ENCODE results near the gene LRRC75A.
"Not testable (repeated sequence)": the region's sequence is repeated elsewhere in the genome, so short reads cannot be mapped to it uniquely, and the experiment has no call there.

LRRC75A gene

DNA sequence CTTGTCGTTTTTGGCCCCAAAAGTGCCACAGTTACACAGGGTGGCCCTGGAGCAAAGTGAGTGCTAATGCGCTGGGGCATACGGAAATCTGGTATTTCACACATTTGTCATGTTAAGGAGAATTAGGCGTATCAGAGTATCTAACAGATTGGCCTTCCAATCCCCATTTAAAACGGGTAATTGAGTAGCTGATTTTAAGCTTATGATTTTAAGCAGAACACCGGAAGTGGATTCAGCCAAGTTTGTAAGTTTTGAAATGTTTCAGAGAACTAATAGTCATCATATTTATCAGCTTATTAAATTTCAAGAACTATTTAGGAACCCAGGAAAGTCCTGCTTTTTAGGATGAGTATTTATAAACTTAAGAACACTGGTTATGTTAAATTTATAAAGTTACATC is 19.5 kb downstream of the LRRC75A start:
- no peak for DNase-seq (ENCODE audit: low spot score)

DNA sequence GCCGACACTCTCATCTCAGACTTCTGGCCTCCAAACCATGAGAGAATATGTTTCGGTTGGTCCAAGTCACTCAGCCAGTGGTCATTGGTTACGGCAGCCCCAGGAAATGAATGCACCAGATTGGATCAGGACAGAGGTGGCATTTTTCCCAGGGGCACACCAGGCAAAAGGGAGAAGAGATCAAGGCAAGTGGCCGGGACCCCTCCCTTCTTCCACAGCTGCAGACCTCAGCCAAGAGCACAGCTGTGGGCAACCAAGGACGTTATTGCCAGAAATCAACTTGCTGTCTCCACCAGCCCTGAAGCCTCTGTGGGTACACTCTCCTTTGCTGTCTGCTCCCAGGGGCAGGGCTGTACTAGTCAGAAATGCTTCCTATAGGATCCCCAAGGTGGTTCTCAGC is 20.7 kb downstream of the LRRC75A start:
- DNase-seq (ENCODE audit: low spot score), result no peak

DNA sequence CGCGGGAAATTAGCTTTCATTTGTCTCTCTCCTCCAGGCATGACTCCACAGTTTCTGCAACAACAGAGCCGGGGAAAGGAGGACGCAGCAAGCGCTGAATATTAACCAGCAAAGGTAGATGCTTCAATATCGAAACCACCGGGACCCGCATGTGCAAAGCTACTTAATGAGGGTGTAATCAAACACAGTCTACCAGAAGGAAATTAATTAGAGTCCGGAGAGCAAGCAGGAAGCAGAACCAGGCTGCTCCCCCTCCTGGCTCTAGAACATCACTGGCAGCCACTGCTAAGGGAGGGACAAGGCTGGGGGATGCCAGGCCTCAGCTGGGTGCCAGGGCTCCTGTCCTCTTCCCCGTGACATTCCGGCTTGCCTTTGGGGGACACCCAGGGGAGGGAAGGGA is 21.7 kb downstream of the LRRC75A start:
- DNase-seq (ENCODE audit: low spot score), result no peak

DNA sequence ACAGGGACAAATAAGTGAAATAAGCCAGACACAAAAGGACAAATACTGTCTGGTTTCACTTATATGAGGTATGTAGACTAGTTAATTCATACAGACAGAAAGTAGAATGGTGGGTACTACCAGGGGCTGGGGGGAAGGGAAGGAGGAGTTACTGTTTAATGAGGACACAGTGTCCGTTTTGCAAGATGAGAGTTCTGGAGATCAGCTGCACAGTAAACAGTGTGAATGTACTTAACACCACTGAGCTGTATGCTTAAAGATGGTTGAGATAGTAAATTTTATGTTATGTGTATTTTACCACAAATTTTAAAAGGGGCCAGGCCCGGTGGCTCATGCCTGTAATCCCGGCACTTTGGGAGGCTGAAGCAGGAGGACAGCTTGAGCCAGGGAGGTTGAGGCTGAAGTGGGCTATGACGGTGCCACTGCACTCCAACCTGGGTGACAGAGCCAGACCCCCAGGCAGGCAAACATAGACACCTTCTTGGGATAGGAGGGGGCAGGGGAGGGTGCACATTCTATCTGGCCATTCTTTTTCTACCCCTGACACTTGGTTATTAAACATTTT is 23.5 kb downstream of the LRRC75A start:
- no peak for DNase-seq (ENCODE audit: low spot score)

DNA sequence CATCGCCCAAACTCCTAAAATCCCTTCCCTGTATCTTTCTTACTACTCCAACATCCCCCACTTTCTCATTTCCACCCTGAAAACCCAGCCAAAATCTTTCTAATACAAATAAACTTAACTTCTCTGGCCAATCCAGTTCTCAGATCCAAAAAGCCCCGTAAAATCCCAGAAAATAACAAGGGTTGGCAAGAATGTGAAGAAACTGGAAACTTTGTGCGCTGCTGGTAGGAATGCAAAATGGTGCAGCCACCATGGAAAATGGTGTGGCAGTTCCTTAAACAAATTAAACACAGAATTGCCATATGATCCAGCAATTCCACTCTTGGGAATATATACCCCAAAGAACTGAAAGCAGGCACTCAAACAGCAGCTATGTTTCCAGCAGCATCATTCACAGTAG is 24.1 kb downstream of the LRRC75A start:
- no peak for DNase-seq (ENCODE audit: low spot score)

DNA sequence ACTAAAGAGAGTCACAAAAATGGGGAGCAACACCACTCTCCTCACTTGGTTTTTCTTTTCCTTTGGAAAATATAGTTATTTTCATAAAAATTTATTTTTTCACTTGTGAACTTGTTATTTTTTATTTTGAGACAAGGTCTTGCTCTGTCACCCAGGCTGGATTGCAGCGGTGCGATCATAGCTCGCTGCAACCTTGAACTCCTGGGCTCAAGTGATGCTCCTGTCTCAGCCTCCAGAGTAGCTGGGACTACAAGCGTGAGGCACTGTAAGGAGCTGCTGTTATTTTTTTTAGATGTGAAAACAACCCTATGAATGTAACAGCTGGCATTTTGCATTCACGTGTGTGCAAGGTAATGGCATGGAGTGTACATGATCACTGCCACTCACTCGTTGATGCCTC is 24.9 kb downstream of the LRRC75A start:
- no peak for DNase-seq (ENCODE audit: low spot score)

DNA sequence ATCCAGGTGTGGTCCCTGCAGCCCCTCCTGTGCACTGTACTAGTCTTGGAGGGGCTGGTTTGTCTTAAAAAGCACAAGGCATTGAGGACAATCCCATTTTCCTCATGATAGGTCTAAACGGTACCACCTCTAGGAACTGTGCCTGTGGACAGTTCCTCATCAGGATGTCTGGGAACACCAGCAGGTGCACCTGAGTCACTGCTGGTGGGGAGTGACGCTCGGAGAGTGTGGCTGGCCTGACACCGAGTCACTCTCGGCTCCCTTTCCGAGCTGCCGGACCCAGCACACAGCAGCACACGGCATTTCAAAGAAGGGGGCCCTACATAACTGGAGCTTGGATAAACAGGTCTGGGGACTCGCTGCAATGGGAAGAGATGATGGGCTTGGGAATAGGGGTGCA is 25.6 kb downstream of the LRRC75A start:
- no peak for DNase-seq (ENCODE audit: low spot score)

DNA sequence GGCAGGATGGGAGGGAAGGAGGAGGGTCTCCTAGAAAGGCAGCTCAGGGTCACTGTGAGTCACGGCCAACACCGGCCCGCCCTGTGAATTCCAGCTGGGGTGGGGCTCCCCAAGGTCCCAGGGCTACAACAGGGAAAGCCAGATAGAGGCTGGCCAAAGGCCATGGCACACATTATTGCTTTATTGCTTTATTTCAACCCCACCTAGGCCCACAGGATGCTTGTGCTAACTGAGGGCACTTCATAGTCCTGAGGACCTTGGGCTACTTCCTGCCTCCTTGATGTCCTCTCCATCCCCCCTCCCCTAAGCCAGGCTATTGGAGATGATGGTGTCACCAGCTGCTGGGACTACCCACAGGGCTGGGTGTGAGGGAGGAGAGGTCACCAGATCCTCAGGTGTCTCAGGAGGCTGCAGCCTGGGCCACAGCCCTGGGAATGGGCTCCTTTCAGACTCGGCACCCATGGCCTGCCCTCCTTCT is 26.1 kb downstream of the LRRC75A start:
- no peak for DNase-seq (ENCODE audit: low spot score)

DNA sequence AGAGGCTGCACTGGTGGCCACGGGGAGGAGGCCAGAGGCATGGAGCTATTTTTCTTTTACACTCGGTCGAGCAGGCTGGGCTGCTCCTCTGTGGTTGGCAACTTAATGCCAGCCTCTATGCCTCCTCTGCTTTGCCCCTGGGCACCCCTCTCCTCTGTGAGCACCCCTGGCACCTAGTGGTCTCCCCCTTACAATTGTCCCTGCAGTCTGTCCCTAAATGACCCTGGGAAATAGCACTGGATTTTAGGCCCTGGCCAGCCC is 27.0 kb downstream of the LRRC75A start:
- no peak for DNase-seq (ENCODE audit: low spot score)

DNA sequence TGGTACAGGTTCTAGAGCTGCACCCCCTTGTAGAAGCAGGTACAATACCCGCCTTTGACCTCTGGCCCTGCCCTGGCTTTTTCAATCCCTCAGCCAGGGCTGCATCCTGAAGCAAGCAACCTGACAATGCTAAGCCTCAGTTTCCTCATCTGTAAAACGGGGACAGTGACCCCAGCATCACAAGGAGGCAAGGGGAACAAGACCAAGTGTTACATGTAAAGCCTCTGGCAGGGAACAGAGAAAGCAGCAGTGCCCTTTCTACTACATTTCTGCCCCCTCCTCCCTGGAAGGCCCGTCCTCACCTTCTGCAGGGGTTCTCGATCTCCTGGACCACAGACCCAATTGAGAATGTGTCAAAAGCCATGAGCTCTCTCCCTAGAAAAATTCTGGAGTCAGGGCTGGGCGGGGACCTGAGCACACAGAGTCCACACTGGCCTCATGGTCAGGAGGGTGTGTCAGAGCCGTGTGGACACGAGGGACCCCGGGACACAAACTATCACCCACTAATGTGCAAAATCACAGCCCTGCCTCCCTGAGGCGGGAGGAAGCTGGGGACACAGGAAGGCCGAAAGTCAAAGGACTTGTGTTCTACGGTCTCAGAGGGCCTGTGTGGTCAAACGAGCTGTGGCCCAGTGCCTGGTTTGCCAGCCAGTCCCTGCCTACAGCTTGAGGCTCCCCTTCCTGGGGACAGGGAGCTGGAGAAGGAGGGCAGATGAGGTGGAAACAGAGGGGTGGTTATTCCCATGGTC is 27.5 kb downstream of the LRRC75A start:
- no peak for DNase-seq (ENCODE audit: low spot score)

DNA sequence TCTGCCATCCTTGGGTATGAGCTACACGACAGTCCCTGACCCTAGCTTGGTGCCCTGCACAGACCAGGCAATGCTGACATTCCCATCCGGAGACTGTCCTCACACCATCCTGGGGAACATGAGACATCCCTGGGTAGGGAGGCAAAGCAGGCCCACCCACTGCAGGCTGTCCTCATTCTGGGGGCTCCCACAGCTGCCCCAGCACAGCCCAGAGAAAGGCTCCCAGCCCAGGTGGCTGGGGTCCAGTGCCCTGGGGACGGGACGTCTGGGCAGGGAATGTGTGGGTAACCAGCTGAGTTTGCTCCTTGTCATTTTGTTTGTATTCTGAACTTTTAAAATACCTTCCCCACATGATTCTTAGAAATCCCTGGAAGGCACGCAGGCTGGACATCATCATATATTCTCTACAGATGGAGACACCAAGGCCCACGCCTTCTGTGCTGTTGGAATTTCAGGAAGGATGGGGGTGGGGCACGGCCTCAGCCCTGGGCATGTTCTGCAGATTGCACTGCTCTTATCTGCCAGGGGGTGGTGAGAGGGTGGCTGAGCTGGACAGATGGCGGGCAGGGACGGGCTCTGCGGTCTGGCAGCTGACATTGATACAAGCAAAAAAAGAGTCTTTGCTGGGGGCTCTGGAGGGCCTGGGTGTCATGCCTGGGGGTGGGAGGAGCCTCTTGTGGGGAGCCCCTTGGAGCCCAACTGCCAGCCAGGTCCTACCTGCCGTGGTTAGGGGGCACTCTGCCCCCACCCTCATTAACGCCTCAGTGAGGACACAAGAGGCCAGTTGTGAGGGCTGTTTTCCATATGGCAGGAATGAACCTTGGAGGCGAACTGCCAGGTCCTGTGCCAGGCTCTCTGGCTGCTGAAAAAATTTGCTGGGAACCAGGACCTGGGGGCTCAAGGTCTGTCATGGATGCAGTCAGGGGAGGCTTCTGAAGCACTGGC is 28.4 kb downstream of the LRRC75A start:
- no peak for DNase-seq (ENCODE audit: low spot score)

DNA sequence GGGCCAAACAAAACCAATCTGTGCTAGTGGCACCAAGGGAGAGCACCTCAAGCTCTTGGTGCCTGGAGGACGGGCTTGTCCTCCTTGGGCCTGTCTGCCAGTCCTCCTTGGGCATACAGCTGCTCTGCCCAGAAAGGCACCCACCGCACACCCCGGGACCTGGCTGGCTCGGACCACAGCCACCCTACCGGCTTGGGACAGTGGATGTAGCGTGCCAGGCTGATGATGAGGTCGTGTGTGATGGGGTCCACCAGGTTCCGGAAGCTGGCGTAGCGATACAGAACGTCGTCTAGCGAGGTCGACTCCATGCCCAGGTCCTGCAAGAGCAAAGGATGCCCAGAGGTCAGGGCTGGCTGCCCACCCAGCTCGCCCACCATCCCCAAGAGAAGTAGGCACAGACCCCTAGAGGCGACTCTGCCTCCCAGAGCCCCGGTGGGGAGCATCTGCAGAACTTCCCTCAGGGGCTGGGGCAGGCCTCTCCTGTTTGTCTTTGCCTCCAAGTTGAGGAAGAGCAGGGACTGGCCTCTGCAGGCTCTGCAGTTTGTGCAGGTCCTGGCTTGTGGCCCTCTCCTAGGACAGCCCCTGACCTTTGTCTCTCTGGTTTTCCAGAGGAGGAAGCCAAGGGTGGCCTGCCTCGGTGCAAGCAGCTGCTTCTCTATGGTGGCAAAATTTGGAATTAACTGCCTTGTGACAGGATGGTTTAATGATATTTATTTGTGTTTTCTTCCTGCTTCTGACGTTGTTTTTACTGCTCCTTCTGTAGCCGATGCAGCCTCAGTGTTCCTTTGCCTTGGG is 29.7 kb downstream of the LRRC75A start:
- DNase-seq (ENCODE audit: low spot score), result no peak

DNA sequence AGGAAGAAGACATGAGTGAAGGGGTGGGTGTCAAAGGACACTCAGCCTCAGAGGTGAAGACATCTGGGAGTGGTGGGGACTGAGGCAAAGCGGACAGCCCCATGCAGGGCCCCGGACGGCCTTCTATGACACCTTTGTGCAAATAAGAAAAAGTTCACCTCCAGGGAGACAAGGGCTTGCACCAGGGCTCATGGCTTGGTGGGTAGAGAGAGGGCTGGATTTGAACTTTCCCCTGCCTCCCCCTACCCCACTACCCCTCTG is 30.5 kb downstream of the LRRC75A start:
- DNase-seq (ENCODE audit: low spot score), result no peak

DNA sequence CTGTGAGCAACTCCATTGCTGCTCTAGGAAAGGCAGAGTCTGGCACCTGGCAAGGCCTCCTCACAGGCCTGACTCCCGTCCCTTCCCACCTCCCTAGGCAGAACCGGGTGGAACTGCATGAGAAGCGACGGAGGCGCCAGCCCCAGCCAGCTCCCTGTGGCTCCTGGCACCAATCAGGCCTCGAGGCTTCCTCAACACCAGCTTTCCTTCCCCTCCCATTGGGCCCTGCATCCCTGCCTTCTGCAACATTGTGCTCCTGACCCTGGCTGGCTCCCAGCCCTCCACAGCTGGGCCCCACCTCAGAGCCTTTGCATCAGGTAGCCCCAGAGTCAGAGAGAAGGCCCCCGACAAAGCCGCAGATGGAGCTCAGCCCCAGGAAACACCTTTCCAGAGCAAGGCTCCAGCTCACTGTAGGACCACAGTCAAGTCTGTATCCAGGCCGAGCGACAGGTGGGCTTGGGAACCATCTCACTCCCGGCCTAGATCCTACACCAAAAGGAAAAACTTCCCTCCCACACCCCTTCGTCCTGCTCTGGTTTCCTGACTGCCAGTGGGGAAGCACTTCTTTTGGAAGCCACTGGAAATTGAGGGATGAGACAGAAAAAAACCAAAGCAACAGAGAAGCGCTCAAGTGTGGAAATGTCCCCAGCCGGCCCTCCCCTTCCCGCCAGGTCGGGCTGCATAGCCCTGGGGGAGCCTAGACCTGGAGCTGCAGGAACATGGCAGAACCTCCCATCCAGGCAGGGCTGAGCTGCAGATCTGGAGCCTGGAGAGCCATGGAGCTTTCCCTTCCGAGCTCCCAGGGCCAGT is 31.0 kb downstream of the LRRC75A start:
- DNase-seq (ENCODE audit: low spot score), result no peak

DNA sequence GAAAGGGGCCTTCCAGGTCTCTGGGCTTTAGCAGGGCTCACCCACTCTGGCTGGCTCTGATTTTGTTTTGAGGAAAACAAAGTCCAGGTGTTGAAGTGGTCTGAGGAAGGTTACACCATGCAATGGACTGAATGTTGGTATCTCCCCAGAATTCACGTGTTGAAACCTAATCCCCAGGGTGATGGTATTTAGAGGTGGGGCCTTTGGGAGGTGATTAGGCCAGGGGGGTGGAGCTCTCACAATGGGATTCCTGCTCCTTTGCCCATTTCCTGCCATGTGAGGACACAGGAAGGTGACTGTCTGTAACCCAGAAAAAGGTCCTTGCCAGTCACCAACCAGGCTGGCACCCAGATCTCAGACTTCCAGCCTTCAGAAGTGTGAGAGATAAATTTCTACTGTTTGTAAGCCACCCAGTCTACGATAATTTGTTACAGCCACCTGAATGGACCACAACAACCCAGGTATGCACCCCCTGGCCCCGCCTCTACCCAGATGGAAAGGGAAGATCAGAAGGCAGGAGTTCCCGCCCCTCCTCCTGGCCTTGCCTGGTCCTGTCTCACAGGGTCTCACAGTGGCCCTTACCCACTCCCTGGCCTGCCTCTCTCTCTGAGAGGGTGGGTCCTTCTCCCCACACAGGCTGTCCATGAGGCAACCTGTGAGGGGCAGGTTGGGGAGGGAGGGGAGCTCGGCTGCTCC is 32.0 kb downstream of the LRRC75A start:
- DNase-seq (ENCODE audit: low spot score), result no peak

DNA sequence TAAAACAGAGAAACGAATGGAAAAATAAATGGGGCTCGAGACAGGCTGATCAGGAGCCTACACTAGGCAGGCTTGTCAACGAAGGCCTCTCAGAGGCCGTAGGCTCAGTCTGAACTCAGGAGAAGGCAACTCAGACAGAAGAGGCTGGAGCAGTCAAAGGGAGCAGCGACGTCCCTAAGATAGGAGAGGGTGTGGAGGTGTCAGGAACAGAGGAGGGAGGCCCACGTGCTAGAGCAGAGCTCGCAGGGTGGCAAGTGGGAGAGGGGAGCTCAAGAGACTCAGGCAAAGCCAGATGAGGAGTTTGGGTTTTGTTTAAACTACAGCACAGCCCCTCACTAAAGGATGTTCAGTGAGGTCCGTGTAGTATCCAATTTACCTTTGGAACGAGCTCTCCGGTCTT is 32.7 kb downstream of the LRRC75A start:
- DNase-seq (ENCODE audit: low spot score), result no peak

DNA sequence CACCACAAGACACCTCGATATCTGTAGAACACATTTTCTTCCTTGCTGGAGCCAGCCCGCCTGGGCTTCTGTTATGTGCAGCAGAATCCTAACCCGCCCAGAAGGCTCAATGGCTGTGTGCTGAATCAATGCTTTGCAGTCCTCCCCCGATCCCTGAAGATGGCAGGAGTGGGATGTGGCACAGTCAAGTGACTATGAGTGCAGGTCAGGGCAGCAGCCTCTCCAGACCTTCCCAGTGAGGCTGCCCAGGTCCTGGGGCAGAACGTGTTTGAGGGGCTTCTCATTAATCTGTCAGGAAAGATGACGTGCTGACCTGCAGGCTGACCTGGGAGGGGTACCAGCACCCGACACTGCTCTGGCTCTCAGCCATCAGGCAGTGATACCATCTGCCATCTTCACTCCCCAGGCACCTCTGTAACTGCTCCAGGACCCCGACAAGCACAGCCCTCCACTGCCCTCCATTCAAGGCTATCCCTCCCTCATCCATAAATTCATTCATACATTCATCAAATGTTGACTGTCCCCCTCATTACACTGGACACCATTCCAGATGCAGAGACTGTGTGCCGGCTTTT is 35.2 kb downstream of the LRRC75A start:
- no peak for DNase-seq (ENCODE audit: low spot score)

DNA sequence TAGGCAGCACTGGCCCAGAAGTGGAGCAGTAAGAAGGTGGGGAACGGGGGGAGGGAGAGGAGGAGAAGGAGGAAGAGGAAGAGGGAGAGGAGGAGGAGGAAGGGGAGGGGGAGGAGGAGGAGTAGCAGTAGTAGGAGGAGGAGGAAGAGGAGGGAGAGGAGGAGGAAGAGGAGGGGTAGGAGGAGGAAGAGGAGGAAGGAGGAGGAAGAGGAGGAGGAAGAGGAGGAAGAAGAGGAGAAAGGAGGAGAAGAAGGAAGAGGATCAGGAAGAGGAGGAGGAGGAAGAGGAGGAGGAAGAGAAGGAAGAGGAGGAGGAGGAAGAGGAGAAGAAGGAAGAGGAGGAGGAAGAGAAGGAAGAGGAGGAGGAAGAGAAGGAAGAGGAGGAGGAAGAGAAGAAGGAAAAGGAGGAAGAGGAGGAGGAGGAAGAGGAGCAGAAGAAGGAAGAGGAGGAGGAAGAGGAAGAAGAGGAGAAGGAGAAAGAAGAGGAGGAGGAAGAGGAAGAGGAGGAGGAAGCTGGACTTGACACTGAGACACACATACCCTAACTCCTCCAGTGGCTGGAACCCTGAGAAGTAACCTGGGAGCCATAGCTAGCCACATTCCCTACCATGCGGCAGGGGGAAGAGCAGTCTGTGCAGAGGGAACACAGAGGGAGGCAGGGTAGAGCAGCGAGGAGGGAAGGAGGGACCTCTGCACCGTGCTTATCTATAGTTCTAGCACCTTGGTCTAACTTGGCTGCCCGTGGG is 35.8 kb downstream of the LRRC75A start:
- no peak for DNase-seq (ENCODE audit: low spot score)

DNA sequence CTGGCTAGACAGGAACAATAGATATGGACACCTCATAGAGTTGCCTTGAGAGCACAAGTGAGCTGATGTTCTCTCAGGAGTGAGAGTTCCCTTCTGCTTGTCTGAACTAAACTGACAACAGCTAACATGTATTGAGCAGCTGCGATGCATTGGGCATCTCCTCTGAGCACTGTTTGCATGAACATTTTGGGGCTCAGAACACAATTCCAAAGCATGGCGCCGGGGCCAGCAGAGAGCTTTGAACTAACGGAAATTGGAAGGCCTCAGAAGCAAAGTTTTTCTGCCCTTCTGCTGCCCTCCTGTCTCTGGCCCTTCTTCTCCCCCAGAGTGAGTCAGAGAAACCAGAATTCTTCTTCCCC is 38.5 kb downstream of the LRRC75A start:
- no peak for DNase-seq (ENCODE audit: low spot score)

DNA sequence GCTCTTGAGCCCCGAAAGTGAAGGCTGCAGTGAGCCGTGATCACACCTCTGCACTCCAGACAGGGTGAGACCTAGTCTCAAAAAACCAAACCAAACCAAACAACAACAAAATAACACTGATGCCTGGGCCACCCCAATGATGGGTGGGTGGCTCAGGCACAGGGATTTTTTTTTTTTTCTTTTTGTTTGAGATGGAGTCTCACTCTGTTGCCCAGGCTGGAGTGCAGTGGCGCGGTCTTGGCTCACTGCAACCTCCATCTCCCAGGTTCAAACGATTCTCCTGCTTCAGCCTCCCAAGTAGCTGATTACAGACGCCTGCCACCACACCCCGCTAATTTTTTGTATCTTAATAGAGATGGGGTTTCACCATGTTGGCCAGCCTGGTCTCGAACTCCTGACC is 39.7 kb downstream of the LRRC75A start:
- not testable (repeated sequence) for DNase-seq (ENCODE audit: low spot score)

All from hepatic stellate cell (primary cell).